Measurements from ENCODE around the gene MRPL20. TPM values are rescaled to one million over a fixed set of nuclear protein-coding genes. Genes with fewer than 3 reads are reported as not detected.
"Not testable (repeated sequence)": the region's sequence is repeated elsewhere in the genome, so short reads cannot be mapped to it uniquely, and the experiment has no call there.

MRPL20 gene
- total RNA-seq, 1 donor: 104 TPM

GRCh38 chr1:1406101-1406820 is 832 bp downstream of the MRPL20 start:
- H3K4me3 ChIP-seq (ENCODE audit: low read depth, low read length): peak overlapping the region; percentile 82
- DNase-seq (ENCODE audit: low read depth): no peak
- TF ChIP-seq CTCF (IDR thresholded peaks at IDR 0.05; ENCODE audit: insufficient read depth, low read length): no peak

GRCh38 chr1:1403653-1404052 is 3.4 kb downstream of the MRPL20 start:
- no peak for DNase-seq (ENCODE audit: low read depth)
- TF ChIP-seq CTCF (IDR thresholded peaks at IDR 0.05; ENCODE audit: insufficient read depth, low read length): no peak
- H3K4me3 ChIP-seq (ENCODE audit: low read depth, low read length): no peak overlapping the region

GRCh38 chr1:1402901-1403392 is 4.1 kb downstream of the MRPL20 start:
- DNase-seq (ENCODE audit: low read depth); H3K4me3 ChIP-seq (ENCODE audit: low read depth, low read length): not testable (repeated sequence)

- peak; percentile 70 for DNase-seq (ENCODE audit: low read depth)
- H3K4me3 ChIP-seq (ENCODE audit: low read depth, low read length): no peak overlapping the region
- peak; percentile 73 for TF ChIP-seq CTCF (IDR thresholded peaks at IDR 0.05; ENCODE audit: insufficient read depth, low read length)
Observed at GRCh38 chr1:1402072-1402900, 4.8 kb downstream of the MRPL20 start.

- H3K4me3 ChIP-seq (ENCODE audit: low read depth, low read length): peak overlapping the region; percentile 13
Observed at GRCh38 chr1:1401457-1402010, 5.6 kb downstream of the MRPL20 start.

GRCh38 chr1:1400576-1401456 is 6.3 kb downstream of the MRPL20 start:
- H3K4me3 ChIP-seq (ENCODE audit: low read depth, low read length): peak overlapping the region; percentile 98
- no peak for DNase-seq (ENCODE audit: low read depth)
- no peak for TF ChIP-seq CTCF (IDR thresholded peaks at IDR 0.05; ENCODE audit: insufficient read depth, low read length)

More at GRCh38 chr1:1401457-1402010, 5.6 kb downstream of the MRPL20 start:
- TF ChIP-seq CTCF (IDR thresholded peaks at IDR 0.05; ENCODE audit: insufficient read depth, low read length): no peak
- no peak for DNase-seq (ENCODE audit: low read depth)
